OCI-LY1 (cell line): Measurements from ENCODE around the gene C1QL2.

ENCODE experiments used
- EZH2 ChIP-seq: fragments of 200-600 bp; sonication (generic), shearing (Covaris generic); IDR thresholded peaks from 2 replicates; pipeline ENCODE4 v1.8.0; 2017; ENCODE audit warnings: borderline replicate concordance, mixed run types, mild to moderate bottlenecking, antibody characterized with exemption, low read length, moderate library complexity, mixed read lengths
- TF ChIP-seq, protein P1 (sequence below): fragments of 200-600 bp; sonication (generic), shearing (Covaris generic); IDR thresholded peaks from 2 replicates; pipeline ENCODE4 v1.5.1; 2017; ENCODE audit warnings: mild to moderate bottlenecking, antibody characterized with exemption, low read length, moderate library complexity, mixed read lengths

DNA sequence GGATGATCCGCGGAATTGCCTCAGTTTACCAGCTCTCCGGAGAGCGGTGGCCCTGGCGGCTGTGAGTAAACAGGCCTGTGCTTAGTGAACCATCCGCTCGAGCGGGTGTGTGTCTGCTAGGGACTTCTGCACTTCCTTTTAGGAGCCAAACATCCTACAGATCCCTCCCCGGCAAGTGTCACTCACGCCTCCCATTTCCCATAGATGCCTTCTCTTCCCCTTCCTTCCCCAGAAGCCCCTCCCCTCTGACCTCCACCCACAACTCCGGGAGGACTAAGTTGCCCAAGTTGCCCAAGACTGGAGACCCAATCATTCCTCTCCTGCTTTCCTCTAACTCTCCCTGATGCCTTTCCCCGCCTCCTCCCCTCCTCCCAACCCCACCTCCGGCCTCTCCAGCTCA, 2.9 kb downstream of the C1QL2 start:
- no peak for TF ChIP-seq EZH2
- TF ChIP-seq, protein P1, sequence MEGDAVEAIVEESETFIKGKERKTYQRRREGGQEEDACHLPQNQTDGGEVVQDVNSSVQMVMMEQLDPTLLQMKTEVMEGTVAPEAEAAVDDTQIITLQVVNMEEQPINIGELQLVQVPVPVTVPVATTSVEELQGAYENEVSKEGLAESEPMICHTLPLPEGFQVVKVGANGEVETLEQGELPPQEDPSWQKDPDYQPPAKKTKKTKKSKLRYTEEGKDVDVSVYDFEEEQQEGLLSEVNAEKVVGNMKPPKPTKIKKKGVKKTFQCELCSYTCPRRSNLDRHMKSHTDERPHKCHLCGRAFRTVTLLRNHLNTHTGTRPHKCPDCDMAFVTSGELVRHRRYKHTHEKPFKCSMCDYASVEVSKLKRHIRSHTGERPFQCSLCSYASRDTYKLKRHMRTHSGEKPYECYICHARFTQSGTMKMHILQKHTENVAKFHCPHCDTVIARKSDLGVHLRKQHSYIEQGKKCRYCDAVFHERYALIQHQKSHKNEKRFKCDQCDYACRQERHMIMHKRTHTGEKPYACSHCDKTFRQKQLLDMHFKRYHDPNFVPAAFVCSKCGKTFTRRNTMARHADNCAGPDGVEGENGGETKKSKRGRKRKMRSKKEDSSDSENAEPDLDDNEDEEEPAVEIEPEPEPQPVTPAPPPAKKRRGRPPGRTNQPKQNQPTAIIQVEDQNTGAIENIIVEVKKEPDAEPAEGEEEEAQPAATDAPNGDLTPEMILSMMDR = no peak
